NOMO-1 treated with DMSO at 0.1 percent for 48 hours (cell line): ENCODE results near the gene KBTBD4.
"Not testable (repeated sequence)": the region's sequence is repeated elsewhere in the genome, so short reads cannot be mapped to it uniquely, and the experiment has no call there.

ENCODE experiments used
- DNase-seq: peaks from one replicate; lab custom pipeline; 2025; ENCODE audit not compliant: unreplicated experiment; lab: John Stamatoyannopoulos, UW

The KBTBD4 gene

DNA sequence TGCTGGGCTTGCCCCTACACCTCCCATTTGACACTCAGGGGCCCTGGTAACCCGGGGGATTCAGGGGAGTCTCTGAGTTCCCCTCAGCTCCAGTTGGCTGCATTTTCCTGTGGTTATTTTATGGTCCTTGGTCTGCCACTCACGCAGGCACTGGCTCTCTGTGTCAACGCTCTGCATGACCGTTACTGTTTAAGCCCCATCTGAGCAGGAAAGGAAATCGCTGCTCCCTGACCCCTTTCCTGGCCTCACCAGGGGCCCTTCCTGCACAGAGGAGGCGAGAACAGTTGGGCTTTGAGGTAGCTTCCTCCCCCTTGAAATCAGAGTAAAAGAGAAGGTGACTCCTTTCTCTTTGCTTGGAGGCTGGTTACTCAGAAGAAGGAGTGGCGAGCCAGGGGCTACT lies 13.0 kb upstream of the KBTBD4 start:
- DNase-seq: peak; percentile 80

DNA sequence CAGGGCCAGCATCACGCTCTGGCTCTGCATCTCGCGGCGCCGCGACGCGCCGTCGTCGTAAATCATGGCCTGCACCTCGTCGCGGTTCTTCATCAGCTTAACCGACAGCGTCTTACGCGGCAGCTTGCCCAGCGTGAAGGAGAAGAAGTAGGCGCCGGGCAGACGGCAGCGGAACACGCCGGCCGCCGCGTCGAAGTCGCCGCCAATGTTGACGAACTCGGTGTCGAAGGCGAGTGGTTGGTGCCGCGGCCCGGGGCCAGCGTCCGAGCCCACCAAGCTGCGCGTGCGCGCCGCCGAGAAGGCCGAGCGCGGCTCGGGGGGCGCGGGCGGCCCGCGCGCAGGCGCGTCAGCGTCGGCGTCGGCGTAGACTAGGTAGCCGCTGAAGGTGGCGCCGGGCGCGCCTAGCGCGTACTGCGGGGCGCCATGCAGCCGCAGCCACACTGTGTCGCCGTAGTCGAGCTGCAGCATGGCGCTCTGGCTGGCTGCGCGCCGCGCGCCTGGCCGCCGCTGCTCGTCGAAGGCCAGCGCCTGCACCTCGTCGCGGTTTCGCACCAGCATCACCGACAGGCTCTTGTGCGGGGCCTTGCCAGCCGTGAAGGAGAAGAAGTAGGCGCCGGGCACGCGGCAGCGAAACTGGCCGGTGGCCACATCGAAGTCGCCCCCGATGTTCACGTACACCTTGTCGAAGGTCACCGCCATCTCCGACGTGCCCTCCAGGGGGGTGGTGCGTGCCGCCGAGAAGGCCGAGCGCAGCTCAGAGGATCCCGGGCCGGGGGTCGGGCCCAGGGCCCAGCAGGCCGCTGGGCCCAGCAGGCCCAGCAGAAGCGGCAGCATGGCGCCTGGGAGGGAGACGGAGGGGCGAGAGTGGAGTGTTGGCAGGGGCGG lies 11.4 kb upstream of the KBTBD4 start:
- DNase-seq: no peak

- DNase-seq: no peak
Measured at GRCh38 chr11:47589584-47589976, 10.8 kb upstream of the KBTBD4 start.

GRCh38 chr11:47589118-47589517 lies 10.3 kb upstream of the KBTBD4 start:
- DNase-seq: no peak

GRCh38 chr11:47587723-47588326 lies 9.1 kb upstream of the KBTBD4 start:
- peak; percentile 91 for DNase-seq

DNA sequence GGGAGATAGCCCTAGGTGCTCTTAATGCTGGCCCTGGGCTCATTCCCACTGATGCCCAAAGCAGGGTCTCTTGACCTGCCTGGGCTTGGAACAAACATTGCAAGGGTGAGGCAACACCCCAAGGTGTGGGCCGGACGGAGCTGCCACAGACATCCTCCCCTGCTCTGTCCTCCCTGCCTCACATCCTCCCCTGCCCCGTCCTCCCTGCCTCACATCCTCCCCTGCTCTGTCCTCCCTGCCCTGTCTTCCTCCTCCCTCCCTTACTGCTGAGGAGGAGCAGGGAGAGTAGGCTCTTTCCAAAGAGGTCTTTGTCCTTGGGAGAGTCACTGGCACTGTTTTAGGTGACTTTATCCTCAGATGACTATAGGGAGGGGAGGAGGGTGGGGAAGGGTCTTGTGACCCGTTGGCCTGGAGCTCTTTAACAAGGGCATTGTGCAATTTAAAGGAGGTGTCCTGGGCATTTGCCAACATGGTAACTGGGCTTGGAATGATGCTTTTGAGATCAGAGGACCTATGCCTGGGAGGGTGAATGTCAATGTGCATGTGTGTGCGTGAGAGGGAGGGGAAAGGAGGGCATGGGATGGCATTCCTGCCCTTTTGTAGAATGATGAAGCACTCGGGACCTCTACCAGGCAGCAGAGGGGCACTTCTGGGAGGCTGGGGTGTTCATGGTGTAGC lies 8.4 kb upstream of the KBTBD4 start:
- no peak for DNase-seq

- DNase-seq: no peak
Measured at GRCh38 chr11:47586098-47586855, 7.5 kb upstream of the KBTBD4 start, which contains the start of gene FAM180B. Gene FAM180B, plus strand, starts transcription at chr11:47586678. Its CDS starts 91 bp downstream, at chr11:47586769.

GRCh38 chr11:47583844-47584243 lies 5.1 kb upstream of the KBTBD4 start:
- no peak for DNase-seq

GRCh38 chr11:47577460-47578041 lies 1.2 kb downstream of the KBTBD4 start:
- no peak for DNase-seq

GRCh38 chr11:47573321-47573720 lies 5.4 kb downstream of the KBTBD4 start:
- no peak for DNase-seq

DNA sequence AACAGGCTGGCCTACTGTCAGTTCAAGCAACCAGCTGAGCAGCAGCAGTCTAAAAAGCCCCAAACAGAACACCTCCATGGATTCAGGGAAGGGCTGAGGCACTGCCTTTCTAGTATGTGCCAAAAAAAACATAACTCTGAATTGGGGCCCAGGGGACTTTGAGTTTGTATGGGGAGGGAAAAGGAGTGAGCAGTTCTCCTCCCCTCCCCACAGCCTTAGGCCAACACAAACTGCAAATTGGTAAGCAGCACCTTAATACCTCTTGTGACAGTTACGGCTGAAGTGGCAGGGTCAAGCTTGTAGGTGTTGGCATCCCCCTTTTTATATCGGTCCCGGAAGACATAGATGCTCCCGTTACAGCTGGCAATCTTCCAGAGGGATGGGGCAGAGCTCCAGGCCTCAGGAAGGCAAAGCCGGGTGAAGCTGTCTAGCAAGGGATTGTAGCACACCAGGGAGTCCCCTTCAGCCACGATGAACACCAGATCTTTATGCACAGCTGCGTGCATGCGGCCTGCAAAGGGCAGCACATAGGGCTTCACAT lies 6.0 kb downstream of the KBTBD4 start:
- DNase-seq: no peak

DNA sequence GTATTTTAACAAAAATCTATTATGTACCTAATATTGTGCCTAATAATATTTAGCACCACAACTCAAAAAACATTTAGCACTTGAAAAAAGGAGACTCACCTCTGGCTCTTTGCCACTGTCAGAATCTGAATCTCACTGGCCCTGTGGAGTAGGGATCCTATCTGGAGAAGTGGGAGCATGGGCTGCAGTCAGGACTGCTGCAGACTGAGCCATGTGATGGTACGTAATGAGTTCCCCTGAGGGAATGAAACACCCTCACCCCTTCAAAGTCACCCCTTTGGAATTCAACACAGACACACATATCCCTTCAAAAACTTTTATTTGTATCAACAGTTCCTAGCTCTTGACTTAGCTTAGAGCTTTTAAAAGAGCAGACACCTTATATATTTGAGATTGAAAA lies 6.9 kb downstream of the KBTBD4 start:
- DNase-seq: no peak

- no peak for DNase-seq
Measured at GRCh38 chr11:47571357-47571729, 7.4 kb downstream of the KBTBD4 start.

GRCh38 chr11:47570651-47571356 lies 8.0 kb downstream of the KBTBD4 start:
- no peak for DNase-seq

GRCh38 chr11:47569646-47570045 lies 9.1 kb downstream of the KBTBD4 start:
- DNase-seq: no peak

DNA sequence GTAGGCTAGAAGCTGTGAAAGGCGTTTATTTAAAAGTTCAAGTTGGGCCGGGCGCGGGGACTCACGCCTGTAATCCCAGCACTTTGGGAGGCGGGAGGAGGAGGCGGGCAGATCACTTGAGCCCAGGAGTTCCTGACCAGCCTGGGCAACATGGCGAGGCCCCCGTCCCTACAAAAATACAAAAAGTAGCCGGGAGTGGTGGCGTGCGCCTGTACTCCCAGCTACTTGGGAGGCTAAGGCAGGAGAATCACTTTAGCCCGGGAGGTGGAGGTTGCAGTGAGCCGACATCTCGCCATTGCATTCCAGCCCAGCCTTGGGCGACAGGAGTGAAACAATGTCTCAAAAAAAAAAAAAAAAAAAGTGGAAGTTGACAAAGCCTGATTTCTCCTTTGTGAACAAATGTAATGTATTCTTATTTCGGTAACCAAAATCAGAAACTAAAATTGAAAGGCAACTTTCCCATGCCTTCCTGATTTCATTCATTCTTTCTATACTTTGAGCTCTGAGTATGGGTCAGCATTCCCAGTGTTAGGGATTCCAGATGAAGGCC lies 12.5 kb downstream of the KBTBD4 start:
- no peak for DNase-seq

DNA sequence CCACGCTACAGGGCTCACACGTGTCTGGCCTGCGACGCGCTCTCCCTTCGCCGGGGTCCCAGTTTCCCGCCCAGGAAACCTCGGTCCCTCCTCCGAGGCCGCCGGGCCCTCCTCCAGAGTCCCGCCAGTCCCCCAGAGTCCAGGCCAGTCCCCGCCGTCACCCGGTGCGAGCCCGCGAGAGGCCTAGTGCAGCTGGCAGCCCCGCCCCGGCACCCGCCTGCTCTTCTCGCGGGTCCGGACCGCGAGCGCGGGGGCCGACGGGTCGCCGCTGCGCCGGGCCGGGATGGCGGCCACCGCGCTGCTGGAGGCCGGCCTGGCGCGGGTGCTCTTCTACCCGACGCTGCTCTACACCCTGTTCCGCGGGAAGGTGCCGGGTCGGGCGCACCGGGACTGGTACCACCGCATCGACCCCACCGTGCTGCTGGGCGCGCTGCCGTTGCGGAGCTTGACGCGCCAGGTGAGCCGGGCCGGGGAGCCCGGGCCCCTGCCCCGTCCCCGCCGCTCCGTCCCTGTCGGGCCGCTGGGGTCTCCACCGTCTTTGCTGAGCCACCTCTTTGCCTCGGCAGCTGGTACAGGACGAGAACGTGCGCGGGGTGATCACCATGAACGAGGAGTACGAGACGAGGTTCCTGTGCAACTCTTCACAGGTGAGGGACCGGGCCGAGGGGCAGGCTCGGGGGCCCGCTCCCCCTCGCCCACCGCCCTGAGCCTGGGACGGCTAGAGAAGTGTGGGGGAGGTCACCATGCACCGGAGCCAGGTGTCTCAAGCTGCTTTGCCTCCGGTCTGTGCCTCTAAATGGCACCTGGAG lies 13.2 kb downstream of the KBTBD4 start, which contains the start of gene PTPMT1:
PTPMT1 (plus strand) TSS at position 260 of the 809 bp plus-strand sequence; CDS start at position 284, 24 bp downstream.
- DNase-seq: peak; percentile 60

GRCh38 chr11:47564933-47565339 lies 13.8 kb downstream of the KBTBD4 start:
- no peak for DNase-seq

- DNase-seq: not testable (repeated sequence)
Measured at GRCh38 chr11:47564366-47564765, 14.4 kb downstream of the KBTBD4 start.
